Lower leg skin (tissue), 4 donors: Measurements from ENCODE around the gene SLC30A3. TPM values are rescaled to one million over a fixed set of nuclear protein-coding genes. Genes with fewer than 3 reads are reported as not detected.

Experiments
- DNase-seq, 2 donors: peaks; one replicate each; pipeline ENCODE4 v3.0.0-alpha.2; 2019; ENCODE audit warnings: low spot score in 2 of 2
- H3K4me3 ChIP-seq: fragments of 200-600 bp; sonication (generic); 2 replicates; pipeline ENCODE4 v1.5.1; 2017; ENCODE audit warnings: mild to moderate bottlenecking, low read depth; ENCODE audit not compliant: poor library complexity, severe bottlenecking
- CTCF ChIP-seq, 3 donors: fragments of 450-650 bp; IDR thresholded peaks; one replicate each; pipeline ENCODE4 v1.5.1; 2016; ENCODE audit warnings: antibody characterized with exemption in 3 of 3, mild to moderate bottlenecking in 3 of 3, moderate library complexity in 2 of 3
- POLR2A ChIP-seq, 2 donors: fragments of 450-650 bp; IDR thresholded peaks; one replicate each; pipeline ENCODE4 v1.6.1; 2016 to 2017; ENCODE audit warnings: antibody characterized with exemption in 2 of 2, mild to moderate bottlenecking in 1 of 2, moderate library complexity in 1 of 2
- WGBS, 2 donors: methylation state at CpG; one replicate each; pipeline ENCODE4 v1.1.5; 2018; 5-methylcytosine and 5-hydroxymethylcytosine counted together
- intact Hi-C: fragments of 100-400 bp; cut with DNase I; formaldehyde crosslinking; loops from one replicate; pipeline ENCODE4 v1.15.0; 2023; ENCODE audit warnings: low total_unique reads
- total RNA-seq, 4 donors: library from RNA; depleted of rRNA; stranded (reverse); fragments of >200 nt; gene quantifications; one replicate each; pipeline ENCODE4 v1.1.0, GENCODE V29; 2016

SLC30A3 gene
- total RNA-seq, result under 1 TPM in 1 of 4 donors, not detected in 3; 0.15 TPM

- intact Hi-C loops, result no loop called here
- WGBS, 2 donors, result 1 to 2% methylated on average over 41 to 57 of the region's 96 CpGs
- peak; percentile 39 to 92 for DNase-seq
These were observed at the start of gene SLC30A3 for GRCh38 chr2:27262379-27263286. Gene SLC30A3 (minus strand): TSS chr2:27263047. CDS start chr2:27262906, 141 bp downstream.

GRCh38 chr2:27312152-27312551 lies 49.3 kb upstream of the SLC30A3 start:
- H3K4me3 ChIP-seq, result no peak overlapping the region
- TF ChIP-seq POLR2A (IDR thresholded peaks at IDR 0.05), result no peak
- TF ChIP-seq CTCF (IDR thresholded peaks at IDR 0.05), result no peak
- intact Hi-C loops, result no loop called here
- DNase-seq, result no peak
- WGBS, 2 donors, result 97 to 100% methylated on average over 3 of the region's 3 CpGs

More at GRCh38 chr2:27262379-27263286, at the start of gene SLC30A3:
- TF ChIP-seq CTCF (IDR thresholded peaks at IDR 0.05) (no peak), POLR2A (IDR thresholded peaks at IDR 0.05) (no peak)
- H3K4me3 ChIP-seq, result peak within 1 kb of the TSS; percentile 30

DNA sequence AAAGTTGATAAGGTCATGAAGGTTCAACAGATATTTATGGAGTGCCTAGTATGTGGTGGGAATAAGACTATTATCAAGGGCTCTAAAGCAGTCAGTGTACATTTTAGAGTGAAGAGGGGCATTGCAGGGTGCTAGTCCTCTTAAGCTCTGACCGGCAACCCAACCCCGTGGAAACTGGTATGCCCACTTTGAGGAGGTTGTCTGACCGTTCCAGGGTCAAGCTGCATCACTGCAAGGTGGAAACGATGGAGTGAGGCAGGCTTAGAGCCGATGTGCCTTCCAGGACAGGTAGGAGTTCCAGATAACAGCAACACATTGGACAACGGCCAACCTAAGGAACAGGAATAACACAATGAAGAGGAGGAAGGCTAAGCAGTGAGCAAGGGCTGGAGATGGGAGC lies 46.8 kb upstream of the SLC30A3 start:
- H3K4me3 ChIP-seq, result no peak overlapping the region
- 86 to 96% methylated on average over 6 of the region's 6 CpGs for WGBS, 2 donors
- DNase-seq, result no peak
- intact Hi-C loops, result no loop called here
- no peak for TF ChIP-seq CTCF (IDR thresholded peaks at IDR 0.05)

DNA sequence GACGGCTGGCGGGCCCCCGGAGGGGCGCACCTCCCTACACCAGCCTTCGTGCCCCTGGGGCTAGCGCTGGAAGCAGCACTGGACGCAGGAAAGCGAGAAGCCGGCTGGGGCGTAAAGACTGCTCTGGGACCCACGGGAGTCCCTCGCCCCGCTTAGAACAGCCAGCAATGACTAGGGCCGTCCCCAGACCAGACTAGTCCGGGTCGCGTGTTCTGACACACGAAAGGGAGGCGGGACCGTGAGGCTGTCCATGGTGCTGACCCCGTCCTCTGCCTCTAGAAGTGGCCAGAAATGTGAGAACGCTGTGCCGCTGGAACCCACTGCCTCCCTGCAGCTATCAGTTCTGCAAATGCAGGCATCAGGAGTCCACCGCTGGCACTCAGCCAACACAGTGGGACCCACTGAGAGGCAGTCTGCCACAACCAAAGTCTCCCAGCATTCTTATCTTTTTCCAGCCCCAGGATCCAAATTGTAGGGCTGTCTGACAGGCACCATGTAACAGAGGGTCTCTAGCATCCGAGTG lies 45.6 kb upstream of the SLC30A3 start, which contains the start of gene UCN:
TSS of gene UCN (minus strand) at position 87 of the 523 bp plus-strand sequence. CDS start 550 bp downstream, outside the sequence.
- no peak within 1 kb of the TSS for H3K4me3 ChIP-seq
- TF ChIP-seq POLR2A (IDR thresholded peaks at IDR 0.05) (no peak), CTCF (IDR thresholded peaks at IDR 0.05) (no peak)
- intact Hi-C loops, result no loop called here
- DNase-seq, result no peak
- 57 to 69% methylated on average over 12 to 24 of the region's 25 CpGs for WGBS, 2 donors

- WGBS, 2 donors, result 12 to 17% methylated on average over 43 to 46 of the region's 75 CpGs
- no peak overlapping the region for H3K4me3 ChIP-seq
- TF ChIP-seq CTCF (IDR thresholded peaks at IDR 0.05) (no peak), POLR2A (IDR thresholded peaks at IDR 0.05) (no peak)
- intact Hi-C loops, result no loop called here
- DNase-seq, result no peak
These were observed 44.9 kb upstream of the SLC30A3 start for GRCh38 chr2:27307545-27308358.
